H1 (cell line): ENCODE data around the gene SP4. TPM values are rescaled to one million over a fixed set of nuclear protein-coding genes. Genes with fewer than 3 reads are reported as not detected.

Experiments
- CHD2 ChIP-seq: IDR thresholded peaks from 2 replicates; pipeline ENCODE4 v1.6.1; 2012; ENCODE audit warnings: low read length, improper control_type of control experiment
- GABPA ChIP-seq: IDR thresholded peaks from 2 replicates; pipeline ENCODE4 v1.6.1; 2011; ENCODE audit warnings: mild to moderate bottlenecking, low read length, moderate library complexity, borderline replicate concordance; ENCODE audit not compliant: insufficient read depth
- GTF2F1 ChIP-seq: IDR thresholded peaks from 2 replicates; pipeline ENCODE4 v1.6.1; 2012; ENCODE audit warnings: low read depth, low read length, improper control_type of control experiment, borderline replicate concordance
- NANOG ChIP-seq: IDR thresholded peaks from 2 replicates; pipeline ENCODE4 v1.6.1; 2011; ENCODE audit warnings: low read length, low read depth, mild to moderate bottlenecking, inconsistent platforms; ENCODE audit not compliant: insufficient read depth, poor library complexity, severe bottlenecking
- YY1 ChIP-seq: IDR thresholded peaks from 2 replicates; pipeline ENCODE4 v1.6.1; 2011; ENCODE audit warnings: low read depth, mild to moderate bottlenecking, low read length
- polyA plus RNA-seq, 7 experiments: library from polyadenylated mRNA; depleted of rRNA in 3 of 7; stranded (reverse) in 5 of 7; unstranded in 2 of 7; fragments of >200 nt in 5 of 7; fragments of 200-250 nt in 2 of 7; gene quantifications; 1 replicate in 5 of 7; 2 replicates in 1 of 7; 4 replicates in 1 of 7; pipeline versions ENCODE4 v1.2.1 to v1.2.3, GENCODE V29; 2011 to 2013; ENCODE audit warnings: missing spikeins in 2 of 7, mixed read lengths in 2 of 7
- total RNA-seq: library from RNA; stranded (reverse); fragmentation: NEBNext Ultra II Directional; extraction: Animal tissue kit (Norgen Biotek cat#: 25700); gene quantifications from 2 replicates; pipeline ENCODE4 v1.2.1, GENCODE V29; 2021
- TF ChIP-seq, protein P1 (sequence below), 3 experiments: IDR thresholded peaks; 1 replicate in 2 of 3; 2 replicates in 1 of 3; pipeline versions ENCODE4 v1.5.1 to v1.6.1; 2011; ENCODE audit warnings: low read length in 3 of 3, mild to moderate bottlenecking in 3 of 3, inconsistent platforms in 2 of 3, low read depth in 1 of 3, moderate library complexity in 1 of 3; ENCODE audit not compliant: insufficient read depth in 1 of 3; ENCODE audit errors: control extremely low read depth in 1 of 3

SP4 gene
- total and polyA plus RNA-seq, 2 of the 8 experiments (the other 6 are each of a cell fraction or from before 2014, with no cell fraction given): 10.0 to 24.0 TPM

DNA sequence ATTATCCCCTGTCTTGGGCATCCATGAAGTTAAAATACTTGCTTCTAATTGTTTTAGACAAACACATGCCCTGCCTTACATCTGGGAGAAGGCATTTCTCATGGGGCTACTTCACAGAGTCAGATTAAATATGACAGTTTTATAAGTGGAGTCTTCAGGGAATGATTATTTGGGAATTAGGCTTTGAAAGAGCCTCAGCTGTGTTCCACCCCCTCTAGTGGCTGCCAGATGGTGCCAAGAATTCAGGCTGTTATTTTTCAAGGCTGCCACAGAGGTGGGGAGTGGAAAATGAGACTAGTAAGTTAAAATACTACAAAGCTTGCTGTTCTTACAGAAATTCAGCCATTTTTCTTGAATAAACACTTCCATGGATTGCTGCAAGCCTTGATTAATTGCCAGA is 69.2 kb downstream of the SP4 start (continued):
- no peak for TF ChIP-seq NANOG
- no peak for TF ChIP-seq CHD2
- no peak for TF ChIP-seq YY1
- TF ChIP-seq, protein P1, sequence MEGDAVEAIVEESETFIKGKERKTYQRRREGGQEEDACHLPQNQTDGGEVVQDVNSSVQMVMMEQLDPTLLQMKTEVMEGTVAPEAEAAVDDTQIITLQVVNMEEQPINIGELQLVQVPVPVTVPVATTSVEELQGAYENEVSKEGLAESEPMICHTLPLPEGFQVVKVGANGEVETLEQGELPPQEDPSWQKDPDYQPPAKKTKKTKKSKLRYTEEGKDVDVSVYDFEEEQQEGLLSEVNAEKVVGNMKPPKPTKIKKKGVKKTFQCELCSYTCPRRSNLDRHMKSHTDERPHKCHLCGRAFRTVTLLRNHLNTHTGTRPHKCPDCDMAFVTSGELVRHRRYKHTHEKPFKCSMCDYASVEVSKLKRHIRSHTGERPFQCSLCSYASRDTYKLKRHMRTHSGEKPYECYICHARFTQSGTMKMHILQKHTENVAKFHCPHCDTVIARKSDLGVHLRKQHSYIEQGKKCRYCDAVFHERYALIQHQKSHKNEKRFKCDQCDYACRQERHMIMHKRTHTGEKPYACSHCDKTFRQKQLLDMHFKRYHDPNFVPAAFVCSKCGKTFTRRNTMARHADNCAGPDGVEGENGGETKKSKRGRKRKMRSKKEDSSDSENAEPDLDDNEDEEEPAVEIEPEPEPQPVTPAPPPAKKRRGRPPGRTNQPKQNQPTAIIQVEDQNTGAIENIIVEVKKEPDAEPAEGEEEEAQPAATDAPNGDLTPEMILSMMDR (IDR thresholded peaks at IDR 0.05; ENCODE audit: control extremely low read depth in 1 of 3, insufficient read depth in 1 of 3, low read depth in 1 of 3, low read length in 3 of 3): peak in 2 of 3 experiments; percentile 47 to 48; a peak in 3 of 4 replicates
- TF ChIP-seq GTF2F1: no peak
- no peak for TF ChIP-seq GABPA
